A673 (cell line): ENCODE results near the gene GAREM1.

ENCODE experiments used
- CTCF ChIP-seq: fragments of 300-800, 200-600 bp; sonication (generic); conservative IDR thresholded peaks from 2 replicates; pipeline ENCODE4 v1.5.1; 2017; ENCODE audit warnings: low read depth, mild to moderate bottlenecking, antibody characterized with exemption, low read length, moderate library complexity, mixed read lengths
- EZH2 ChIP-seq: fragments of 200-600 bp; sonication (generic); IDR thresholded peaks from 2 replicates; pipeline ENCODE4 v1.6.1; 2017; ENCODE audit warnings: borderline replicate concordance, low read depth, mild to moderate bottlenecking, mixed read lengths, antibody characterized with exemption, low read length; ENCODE audit not compliant: poor library complexity, severe bottlenecking

- TF ChIP-seq CTCF = no peak
- no peak for TF ChIP-seq EZH2
Measured at GRCh38 chr18:32276256-32276655, 194.4 kb downstream of the GAREM1 start.
